GM12872 (cell line): ENCODE measurements around the gene OR4K5.

Experiments used
- TF ChIP-seq, protein P1 (sequence below): IDR thresholded peaks from 3 replicates; pipeline ENCODE4 v1.5.1; 2011; ENCODE audit warnings: low read depth, mild to moderate bottlenecking, low read length, moderate library complexity; ENCODE audit not compliant: insufficient read depth

OR4K5 gene, protein sequence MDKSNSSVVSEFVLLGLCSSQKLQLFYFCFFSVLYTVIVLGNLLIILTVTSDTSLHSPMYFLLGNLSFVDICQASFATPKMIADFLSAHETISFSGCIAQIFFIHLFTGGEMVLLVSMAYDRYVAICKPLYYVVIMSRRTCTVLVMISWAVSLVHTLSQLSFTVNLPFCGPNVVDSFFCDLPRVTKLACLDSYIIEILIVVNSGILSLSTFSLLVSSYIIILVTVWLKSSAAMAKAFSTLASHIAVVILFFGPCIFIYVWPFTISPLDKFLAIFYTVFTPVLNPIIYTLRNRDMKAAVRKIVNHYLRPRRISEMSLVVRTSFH

DNA sequence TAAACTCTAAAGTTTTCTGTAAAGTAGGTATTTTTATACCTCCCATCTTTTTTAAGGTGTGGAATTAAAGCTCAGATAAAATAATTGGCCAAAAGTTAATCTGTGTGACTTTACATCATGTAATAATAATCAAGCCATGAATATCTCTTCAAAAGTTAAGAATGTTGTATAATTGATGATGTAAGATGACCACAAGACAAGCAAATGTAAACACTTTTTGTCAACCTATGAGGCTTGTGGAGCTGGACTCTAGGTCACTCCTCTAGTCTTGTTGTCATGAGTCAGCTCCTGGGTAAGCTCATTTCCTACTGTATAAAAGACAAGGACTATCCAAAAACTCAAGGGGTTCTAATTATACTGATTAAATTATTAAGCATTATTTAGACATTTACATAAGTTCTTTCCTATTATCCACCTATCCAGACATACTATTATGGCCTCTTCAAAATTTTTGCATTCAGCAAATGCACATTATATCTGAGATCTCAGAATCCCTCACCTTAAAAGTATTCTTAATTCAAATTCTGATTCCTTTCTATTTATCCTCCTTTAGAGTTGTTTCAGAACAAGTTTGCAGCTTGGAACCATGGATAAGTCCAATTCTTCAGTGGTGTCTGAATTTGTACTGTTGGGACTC, at the start of gene OR4K5:
TSS of gene OR4K5 (plus strand) at position 587 of the 637 bp plus-strand sequence. CDS start at position 587, 0 bp downstream.
- TF ChIP-seq, protein P1, sequence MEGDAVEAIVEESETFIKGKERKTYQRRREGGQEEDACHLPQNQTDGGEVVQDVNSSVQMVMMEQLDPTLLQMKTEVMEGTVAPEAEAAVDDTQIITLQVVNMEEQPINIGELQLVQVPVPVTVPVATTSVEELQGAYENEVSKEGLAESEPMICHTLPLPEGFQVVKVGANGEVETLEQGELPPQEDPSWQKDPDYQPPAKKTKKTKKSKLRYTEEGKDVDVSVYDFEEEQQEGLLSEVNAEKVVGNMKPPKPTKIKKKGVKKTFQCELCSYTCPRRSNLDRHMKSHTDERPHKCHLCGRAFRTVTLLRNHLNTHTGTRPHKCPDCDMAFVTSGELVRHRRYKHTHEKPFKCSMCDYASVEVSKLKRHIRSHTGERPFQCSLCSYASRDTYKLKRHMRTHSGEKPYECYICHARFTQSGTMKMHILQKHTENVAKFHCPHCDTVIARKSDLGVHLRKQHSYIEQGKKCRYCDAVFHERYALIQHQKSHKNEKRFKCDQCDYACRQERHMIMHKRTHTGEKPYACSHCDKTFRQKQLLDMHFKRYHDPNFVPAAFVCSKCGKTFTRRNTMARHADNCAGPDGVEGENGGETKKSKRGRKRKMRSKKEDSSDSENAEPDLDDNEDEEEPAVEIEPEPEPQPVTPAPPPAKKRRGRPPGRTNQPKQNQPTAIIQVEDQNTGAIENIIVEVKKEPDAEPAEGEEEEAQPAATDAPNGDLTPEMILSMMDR, result no peak

DNA sequence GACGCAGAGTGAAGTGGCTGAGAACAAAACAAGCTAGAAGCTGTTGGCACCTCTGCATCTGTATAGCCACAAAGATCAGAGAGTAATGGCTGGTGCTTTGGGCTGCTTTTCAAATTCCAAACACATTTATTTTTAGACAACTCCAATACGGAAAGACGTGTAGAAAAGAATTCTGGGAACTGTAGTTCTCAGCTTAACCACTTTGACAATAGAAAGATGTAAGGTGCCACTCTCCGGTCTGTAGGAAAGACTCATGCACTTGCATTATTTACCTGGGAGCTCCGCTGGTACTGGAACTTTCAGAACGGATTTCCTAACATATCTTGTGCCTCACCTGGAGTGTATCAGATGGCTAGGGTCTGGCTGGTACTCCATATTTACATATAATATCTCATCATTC, 47.2 kb upstream of the OR4K5 start:
- TF ChIP-seq, protein P1, result no peak

DNA sequence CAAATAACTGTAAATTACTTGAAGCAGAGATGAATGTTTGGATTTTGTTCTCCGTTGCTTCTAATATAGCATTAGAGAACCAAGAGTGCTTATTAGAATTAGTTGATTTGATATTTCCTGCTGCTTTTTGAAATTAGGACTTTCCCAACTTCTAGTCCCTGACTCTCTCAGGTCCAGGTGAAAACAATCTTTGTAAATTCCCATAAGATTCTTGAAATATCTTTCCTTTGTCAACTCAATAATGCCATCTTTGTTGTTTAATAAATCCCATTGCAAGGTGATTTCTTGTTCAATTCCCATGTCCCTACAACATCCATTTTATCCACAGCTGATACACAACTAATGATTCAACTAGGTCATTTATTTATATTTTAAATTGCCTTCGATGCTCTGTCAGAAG, 45.6 kb upstream of the OR4K5 start, which contains the start of gene OR4K2:
TSS of gene OR4K2 (plus strand) at position 301 of the 400 bp plus-strand sequence. CDS start 1,126 bp downstream, outside the sequence.
- TF ChIP-seq, protein P1, result no peak

DNA sequence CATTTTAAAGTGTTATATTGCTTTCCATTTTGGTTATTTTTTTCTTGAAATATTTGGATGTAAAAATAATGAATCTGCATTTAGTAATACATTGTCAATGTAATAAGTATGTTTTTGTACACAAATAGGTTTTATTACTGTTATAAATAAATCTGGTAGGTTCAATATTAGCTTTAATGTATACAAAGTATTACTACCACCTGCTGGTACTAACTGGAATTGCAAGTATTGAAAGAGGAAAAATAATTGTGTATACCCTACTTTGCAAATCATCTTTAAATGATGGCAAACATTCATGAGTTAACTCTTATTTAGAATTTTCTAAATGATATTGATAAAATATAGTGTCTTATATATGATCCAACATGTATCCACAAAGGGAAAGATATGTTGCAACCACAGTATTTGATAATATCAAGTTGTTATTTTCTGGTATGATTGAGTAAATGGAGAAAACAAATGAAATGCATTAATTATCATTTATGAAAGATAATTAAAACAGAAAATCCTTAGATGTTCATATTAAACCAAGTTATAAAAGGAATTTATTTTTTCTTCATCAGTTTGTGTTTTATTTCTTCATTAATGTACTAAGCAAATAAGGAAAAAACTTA, 42.3 kb upstream of the OR4K5 start:
- TF ChIP-seq, protein P1, result peak; percentile 50; the same call in 2 of the 3 replicates

DNA sequence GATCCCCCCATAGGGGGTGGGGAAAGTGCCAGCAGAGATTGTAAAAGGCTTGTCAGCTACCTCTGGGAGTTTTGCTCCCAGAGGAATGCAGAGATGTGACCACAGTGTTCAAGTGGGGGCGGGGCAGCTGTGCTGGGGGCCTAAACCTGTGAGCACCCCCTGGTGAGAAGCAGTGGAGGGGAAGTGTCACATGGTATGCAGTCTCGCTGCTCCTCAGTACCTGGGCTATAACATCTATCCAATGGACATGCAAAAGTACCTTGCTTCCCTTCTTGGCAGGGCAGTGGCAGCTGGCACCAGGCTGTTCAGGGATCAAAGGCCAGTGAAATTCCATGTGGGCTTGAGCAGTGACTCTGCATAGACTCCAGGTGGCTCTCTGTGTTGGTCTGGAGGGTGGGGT, 25.1 kb upstream of the OR4K5 start:
- TF ChIP-seq, protein P1, result no peak

DNA sequence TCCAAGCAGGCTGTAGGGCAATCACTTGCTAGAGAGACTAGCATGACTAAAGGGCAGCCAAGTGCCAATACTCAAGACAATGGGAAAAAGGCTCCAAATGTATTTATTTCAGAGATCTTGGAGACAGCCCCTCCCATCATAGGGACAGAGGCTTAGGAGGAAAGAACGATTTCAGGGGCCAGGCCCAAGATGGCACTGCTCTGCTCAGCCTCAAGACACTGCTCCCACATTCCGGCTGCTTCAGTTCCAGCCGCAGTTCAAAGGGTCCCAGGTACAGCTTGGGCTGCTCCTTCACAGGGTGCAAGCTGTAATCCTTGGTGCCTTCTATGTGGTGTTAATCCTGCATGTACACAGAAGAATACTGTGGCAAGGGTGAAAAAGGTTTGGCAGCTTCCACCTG, 19.4 kb upstream of the OR4K5 start:
- TF ChIP-seq, protein P1, result no peak

DNA sequence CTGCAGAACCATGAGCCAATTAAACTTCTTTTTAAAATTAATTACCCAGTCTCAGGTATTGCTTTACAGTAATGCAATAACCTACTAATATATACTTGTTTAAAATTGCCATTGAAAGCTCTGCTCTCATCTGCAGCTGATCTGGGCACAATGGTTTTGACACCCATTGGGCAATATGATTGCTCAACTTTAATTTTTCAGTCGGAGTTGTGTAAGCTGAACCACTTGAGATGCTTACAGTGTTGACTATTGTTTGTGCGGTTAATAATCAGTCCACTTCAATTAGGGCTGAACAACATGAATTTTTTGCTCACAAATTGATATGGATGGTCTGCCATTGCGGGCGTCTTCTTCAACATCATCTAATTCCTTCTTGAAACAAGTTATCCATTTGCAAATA, 18.0 kb upstream of the OR4K5 start:
- TF ChIP-seq, protein P1, result no peak
